A549 (cell line): ENCODE measurements around the gene RFT1. TPM values are rescaled to one million over a fixed set of nuclear protein-coding genes. Genes with fewer than 3 reads are reported as not detected.

ENCODE experiments used
- ATAC-seq, 2 experiments: fragments of 200-7000 bp in 1 of 2; fragments of >200 bp in 1 of 2; cut with Nextera tagmentation in 1 of 2; cut with Tn5 transposase in 1 of 2; 3 replicates each; pipeline versions ENCODE4 v1.8.0 to v1.9.1; 2018 to 2020; ENCODE audit warnings: mild to moderate bottlenecking in 1 of 2, moderate library complexity in 1 of 2
- CTCF ChIA-PET: fragments of 300-600 bp; sonication (Branson Sonifier 250); formaldehyde crosslinking; extraction: SDS; loops from one replicate; lab custom pipeline; 2021; ENCODE audit warnings: antibody characterized with exemption, inconsistent platforms; lab: Yijun Ruan, JAX
- POLR2A ChIA-PET: fragments of 350-600 bp; formaldehyde crosslinking; extraction: SDS; loops from one replicate; lab custom pipeline; 2021; ENCODE audit warnings: antibody characterized with exemption, inconsistent platforms; lab: Yijun Ruan, JAX
- DNase-seq, 2 experiments: peaks; one replicate each; pipeline versions ENCODE4 v3.0.0 to v3.0.0-alpha.2; 2011 to 2016; ENCODE audit warnings: low read depth in 1 of 2, low spot score in 1 of 2
- FAIRE-seq: peaks from 2 replicates; lab custom pipeline; 2011; peaks lifted over from hg19 to GRCh38; lab: Jason Lieb, UNC
- H3K27ac ChIP-seq, 2 experiments: fragments of >200 bp; sonication (Bioruptor Twin); formaldehyde crosslinking; 3 replicates each; pipeline ENCODE4 v1.5.1; 2016 to 2017
- H3K4me1 ChIP-seq: fragments of >200 bp; sonication (Bioruptor Twin); formaldehyde crosslinking; 3 replicates; pipeline ENCODE4 v1.6.1; 2016
- H3K4me2 ChIP-seq: fragments of >200 bp; sonication (Bioruptor Twin); formaldehyde crosslinking; 3 replicates; pipeline ENCODE4 v1.6.1; 2016
- H3K4me3 ChIP-seq: fragments of >200 bp; sonication (Bioruptor Twin); formaldehyde crosslinking; 3 replicates; pipeline ENCODE4 v1.5.1; 2016
- H3K9me3 ChIP-seq: fragments of >200 bp; sonication (Bioruptor Twin); formaldehyde crosslinking; 3 replicates; pipeline ENCODE4 v1.6.1; 2016
- BHLHE40 ChIP-seq: IDR thresholded peaks from 2 replicates; pipeline ENCODE4 v1.6.1; 2012; ENCODE audit warnings: low read depth, low read length, inconsistent platforms
- CBX8 ChIP-seq: fragments of 200-600 bp; sonication (generic); IDR thresholded peaks from 2 replicates; pipeline ENCODE4 v1.6.1; 2016
- CEBPB ChIP-seq, 2 experiments: fragments of >200 bp in 1 of 2; sonication (Bioruptor Twin) in 1 of 2; formaldehyde crosslinking in 1 of 2; IDR thresholded peaks; 2 replicates each; pipeline ENCODE4 v1.6.1; 2012 to 2016
- CHD2 ChIP-seq: fragments of 150-350 bp; IDR thresholded peaks from 2 replicates; pipeline ENCODE4 v1.6.1; 2014; ENCODE audit warnings: low read length; ENCODE audit not compliant: partially characterized antibody
- CHD4 ChIP-seq: fragments of 200-600 bp; sonication (generic); IDR thresholded peaks from 2 replicates; pipeline ENCODE4 v1.6.1; 2016; ENCODE audit warnings: antibody characterized with exemption, mild to moderate bottlenecking, borderline replicate concordance
- CTCF ChIP-seq: fragments of >200 bp; sonication (Bioruptor Twin); formaldehyde crosslinking; IDR thresholded peaks from 3 replicates; pipeline ENCODE4 v1.5.1; 2016
- EHF ChIP-seq: fragments of 250-450 bp; sonication (Bioruptor Pico); IDR thresholded peaks from 2 replicates; pipeline ENCODE4 v1.5.0; 2020; ENCODE audit warnings: mild to moderate bottlenecking
- ELK1 ChIP-seq: fragments of 150-350 bp; IDR thresholded peaks from 2 replicates; pipeline ENCODE4 v1.6.1; 2014; ENCODE audit warnings: low read depth, mild to moderate bottlenecking, low read length
- ESRRA ChIP-seq: fragments of 150-350 bp; IDR thresholded peaks from 2 replicates; pipeline ENCODE4 v1.6.1; 2014; ENCODE audit warnings: mild to moderate bottlenecking, low read length, borderline replicate concordance
- FOSL2 ChIP-seq, 2 experiments: fragments of 450-650 bp in 1 of 2; fragments of >200 bp in 1 of 2; sonication (Bioruptor Twin) in 1 of 2; formaldehyde crosslinking; IDR thresholded peaks; 2 replicates each; pipeline versions ENCODE4 v1.5.0 to v1.6.1; 2016 to 2020; ENCODE audit warnings: mild to moderate bottlenecking in 1 of 2, moderate library complexity in 1 of 2
- GATA3 ChIP-seq: IDR thresholded peaks from 2 replicates; pipeline ENCODE4 v1.6.1; 2012; ENCODE audit warnings: borderline replicate concordance
- HMGXB4 ChIP-seq: fragments of 250-450 bp; sonication (Bioruptor Pico); IDR thresholded peaks from 2 replicates; pipeline ENCODE4 v1.5.0; 2021; ENCODE audit warnings: mild to moderate bottlenecking, moderate library complexity, borderline replicate concordance
- KDM5A ChIP-seq: fragments of 200-600 bp; sonication (generic); IDR thresholded peaks from 2 replicates; pipeline ENCODE4 v1.6.1; 2016; ENCODE audit warnings: antibody characterized with exemption, mild to moderate bottlenecking
- MYC ChIP-seq: IDR thresholded peaks from 2 replicates; pipeline ENCODE4 v1.6.1; 2012; ENCODE audit warnings: mild to moderate bottlenecking, inconsistent platforms, low read length, improper control_type of control experiment, borderline replicate concordance
- NFE2L2 ChIP-seq: fragments of 150-350 bp; conservative IDR thresholded peaks from 2 replicates; pipeline ENCODE4 v1.6.1; 2014; ENCODE audit warnings: low read length
- NPAS2 ChIP-seq: fragments of 250-450 bp; sonication (Bioruptor Pico); IDR thresholded peaks from 2 replicates; pipeline ENCODE4 v1.8.0; 2022; ENCODE audit warnings: mild to moderate bottlenecking, moderate library complexity, borderline replicate concordance
- NR3C1 ChIP-seq: fragments of >200 bp; sonication (Bioruptor Twin); formaldehyde crosslinking; IDR thresholded peaks from 3 replicates; pipeline ENCODE4 v1.6.1; 2017
- PBX3 ChIP-seq: IDR thresholded peaks from 2 replicates; pipeline ENCODE4 v1.6.1; 2012
- RAD21 ChIP-seq, 2 experiments: fragments of >200 bp in 1 of 2; sonication (Bioruptor Twin) in 1 of 2; formaldehyde crosslinking in 1 of 2; IDR thresholded peaks in 1 of 2; conservative IDR thresholded peaks in 1 of 2; 2 replicates in 1 of 2; 3 replicates in 1 of 2; pipeline ENCODE4 v1.6.1; 2012 to 2018; ENCODE audit warnings: inconsistent platforms in 1 of 2
- RARB ChIP-seq: fragments of 250-450 bp; sonication (Bioruptor Pico); IDR thresholded peaks from 2 replicates; pipeline ENCODE4 v1.8.0; 2021; ENCODE audit warnings: mild to moderate bottlenecking, moderate library complexity
- RNF2 ChIP-seq: fragments of 200-600 bp; sonication (generic); IDR thresholded peaks from 2 replicates; pipeline ENCODE4 v1.6.1; 2016; ENCODE audit warnings: low read depth, mild to moderate bottlenecking, antibody characterized with exemption, moderate library complexity, borderline replicate concordance
- SREBF2 ChIP-seq: fragments of 450-650 bp; IDR thresholded peaks from 2 replicates; pipeline ENCODE4 v1.6.1; 2014; ENCODE audit warnings: mild to moderate bottlenecking, moderate library complexity
- TP53 ChIP-seq: fragments of 250-450 bp; sonication (Bioruptor Pico); IDR thresholded peaks from 2 replicates; pipeline ENCODE4 v1.5.0; 2021; ENCODE audit warnings: mild to moderate bottlenecking, moderate library complexity
- ZFP36 ChIP-seq: fragments of 450-650 bp; IDR thresholded peaks from 2 replicates; pipeline ENCODE4 v1.6.1; 2014; ENCODE audit warnings: borderline replicate concordance; ENCODE audit not compliant: partially characterized antibody
- ZNF302 ChIP-seq: fragments of 250-450 bp; sonication (Bioruptor Pico); IDR thresholded peaks from 2 replicates; pipeline ENCODE4 v1.9.0; 2021; ENCODE audit warnings: inconsistent platforms, mild to moderate bottlenecking, moderate library complexity
- ZSCAN20 ChIP-seq: fragments of 250-450 bp; sonication (Bioruptor Pico); IDR thresholded peaks from 2 replicates; pipeline ENCODE4 v1.8.0; 2022; ENCODE audit warnings: mild to moderate bottlenecking, moderate library complexity
- WGBS: methylation state at CpG from one replicate; pipeline ENCODE4 v1.1.6; 2017; ENCODE audit errors: missing lambda C conversion rate; 5-methylcytosine and 5-hydroxymethylcytosine counted together
- polyA plus RNA-seq, 4 experiments: library from polyadenylated mRNA; depleted of rRNA in 3 of 4; stranded (reverse); fragments of >200 nt; fragmentation: RNase III in 1 of 4; extraction: RNeasy Plus Mini Kit Qiagen cat#74134 plus additional on column Dnase treatment in 1 of 4; gene quantifications; 2 replicates in 3 of 4; 3 replicates in 1 of 4; pipeline ENCODE4 v1.2.3, GENCODE V29; 2011 to 2017

RFT1 gene
- polyA plus RNA-seq, 2 of the 4 experiments (the other 2 are of a cell fraction): 15.6 to 33.6 TPM

- Histone ChIP-seq H3K4me1 (no peaks in the 10 kb centered on the region), H3K9me3 (no peaks in the 10 kb centered on the region), H3K4me3 (no peak overlapping the region; the same call in 2 of the 3 replicates), H3K4me2 (peak overlapping the region; percentile 96), H3K27ac (peak overlapping the region; percentile 70 to 79; a peak in 5 of 6 replicates)
- POLR2A ChIA-PET: no interaction called here
- 83% methylated on average over 12 of the region's 17 CpGs for WGBS
- DNase-seq: no peak
- CTCF ChIA-PET: interaction anchor here (0.6 to 5.8 kb wide), 9 partner anchors 9 to 603 kb away, joined by 3 to 31 read pairs (median 3); no protein-coding TSS in a partner anchor
- TF ChIP-seq MYC (no peak), ESRRA (no peak), GATA3 (no peak), KDM5A (no peak), CTCF (no peak), CHD4 (no peak), SREBF2 (no peak), RARB (CRISPR knock-in tag) (no peak), ELK1 (no peak), HMGXB4 (CRISPR knock-in tag) (no peak), CHD2 (no peak), BHLHE40 (no peak), NPAS2 (CRISPR knock-in tag) (no peak)
- no peak for FAIRE-seq
- no peak for ATAC-seq
Observed at GRCh38 chr3:53073553-53074365, 56.5 kb downstream of the RFT1 start.

GRCh38 chr3:53072653-53073552, 57.3 kb downstream of the RFT1 start:
- H3K4me2 ChIP-seq: peak overlapping the region; percentile 96
- H3K27ac ChIP-seq: peak overlapping the region; percentile 70 to 79
- H3K4me3 ChIP-seq: peak overlapping the region; percentile 49
- ChIA-PET POLR2A (no interaction called here), CTCF (interaction anchor here (0.9 to 5.8 kb wide), 10 partner anchors 11 to 602 kb away, joined by 3 to 31 read pairs (median 3); no protein-coding TSS in a partner anchor)
- H3K4me1 ChIP-seq: no peaks in the 10 kb centered on the region
- H3K9me3 ChIP-seq: no peaks in the 10 kb centered on the region
- peak; percentile 60 to 69 for DNase-seq
- 40% methylated on average over 10 of the region's 32 CpGs for WGBS
- FAIRE-seq: no peak
- peak; percentile 90 to 96 for ATAC-seq
- TF ChIP-seq CEBPB (IDR thresholded peaks at IDR 0.05) (no peak), ZNF302 (CRISPR knock-in tag) (no peak), PBX3 (no peak), FOSL2 (IDR thresholded peaks at IDR 0.05) (no peak), FOSL2 (CRISPR knock-in tag; IDR thresholded peaks at IDR 0.05) (no peak), RAD21 (conservative IDR thresholded peaks at IDR 0.05 in 1 of 2, IDR thresholded peaks at IDR 0.05 in 1 of 2) (peak; percentile 80 to 81), ZSCAN20 (CRISPR knock-in tag) (no peak), ZFP36 (no peak), CTCF (peak; percentile 73), EHF (no peak), RNF2 (no peak), CHD4 (no peak), CBX8 (no peak), NR3C1 (no peak), TP53 (CRISPR knock-in tag) (no peak), NFE2L2 (no peak)
